AG10803 (cell line): Measurements from ENCODE around the gene PLCB4.
A peak's percentile ranks its signal among the peaks of the same experiment; 100 is the strongest.

Experiments
- DNase-seq: peaks from one replicate; pipeline ENCODE4 v3.0.0; 2010; ENCODE audit warnings: low read depth
- H3K4me3 ChIP-seq: 2 replicates; pipeline ENCODE4 v1.5.1; 2011; ENCODE audit warnings: mild to moderate bottlenecking, low read length, control low read depth
- CTCF ChIP-seq: conservative IDR thresholded peaks from 2 replicates; pipeline ENCODE4 v1.5.1; 2011; ENCODE audit warnings: mild to moderate bottlenecking, low read length, control low read depth, inconsistent platforms

PLCB4 gene

GRCh38 chr20:9100691-9101090 lies 31.8 kb downstream of the PLCB4 start:
- no peak overlapping the region for H3K4me3 ChIP-seq
- TF ChIP-seq CTCF = no peak
- no peak for DNase-seq

GRCh38 chr20:9102456-9102855 lies 33.6 kb downstream of the PLCB4 start:
- no peak for DNase-seq
- no peak overlapping the region for H3K4me3 ChIP-seq
- no peak for TF ChIP-seq CTCF

- DNase-seq = peak; percentile 45
- H3K4me3 ChIP-seq = no peak overlapping the region
- TF ChIP-seq CTCF = no peak
Observed at GRCh38 chr20:9103955-9104354, 35.1 kb downstream of the PLCB4 start.

- H3K4me3 ChIP-seq = no peak overlapping the region
- no peak for TF ChIP-seq CTCF
- DNase-seq = no peak
Observed at GRCh38 chr20:9108260-9108659, 39.4 kb downstream of the PLCB4 start.

GRCh38 chr20:9109566-9109965 lies 40.7 kb downstream of the PLCB4 start:
- no peak overlapping the region for H3K4me3 ChIP-seq
- TF ChIP-seq CTCF = no peak
- no peak for DNase-seq

- no peak overlapping the region for H3K4me3 ChIP-seq
- DNase-seq = peak; percentile 49
- TF ChIP-seq CTCF = no peak
Observed at GRCh38 chr20:9110365-9110764, 41.5 kb downstream of the PLCB4 start.

GRCh38 chr20:9110916-9111432 lies 42.1 kb downstream of the PLCB4 start:
- no peak overlapping the region for H3K4me3 ChIP-seq
- peak; percentile 58 for DNase-seq
- no peak for TF ChIP-seq CTCF
